Neural crest cell (in vitro differentiated cells): ENCODE measurements around the gene DACT2. TPM values are rescaled to one million over a fixed set of nuclear protein-coding genes. Genes with fewer than 3 reads are reported as not detected.
"Not testable (repeated sequence)": the region's sequence is repeated elsewhere in the genome, so short reads cannot be mapped to it uniquely, and the experiment has no call there.

ENCODE experiments used
- DNase-seq: peaks from one replicate; pipeline ENCODE4 v3.0.0; 2021; ENCODE audit warnings: low read depth, mixed read lengths, low spot score
- H3K27ac Mint-ChIP-seq: one replicate; pipeline ENCODE4 v1.8.0; 2021; ENCODE audit warnings: mild to moderate bottlenecking, mixed read lengths; ENCODE audit not compliant: unreplicated experiment
- H3K27me3 Mint-ChIP-seq: 2 replicates; pipeline ENCODE4 v1.8.0; 2021; ENCODE audit warnings: low read depth, mild to moderate bottlenecking, mixed read lengths
- H3K36me3 Mint-ChIP-seq: 2 replicates; pipeline ENCODE4 v1.8.0; 2021; ENCODE audit warnings: low read depth, mild to moderate bottlenecking, mixed read lengths
- H3K4me1 Mint-ChIP-seq: 2 replicates; pipeline ENCODE4 v1.8.0; 2021; ENCODE audit warnings: mixed read lengths
- H3K4me3 Mint-ChIP-seq: one replicate; pipeline ENCODE4 v1.8.0; 2021; ENCODE audit warnings: mild to moderate bottlenecking, mixed read lengths
- H3K9me3 Mint-ChIP-seq: 2 replicates; pipeline ENCODE4 v1.8.0; 2021; ENCODE audit warnings: mixed read lengths
- total RNA-seq: library from RNA; stranded (reverse); gene quantifications from 2 replicates; pipeline ENCODE4 v1.2.1, GENCODE V29; 2021
- TF ChIP-seq, protein P1 (sequence below): fragments of 200-600 bp; sonication (generic); conservative IDR thresholded peaks from 2 replicates; pipeline ENCODE4 v1.5.0; 2021; ENCODE audit warnings: antibody characterized with exemption, mild to moderate bottlenecking

DACT2 gene
- total RNA-seq, 1 donor from 2014 or later = 0.19 TPM

DNA sequence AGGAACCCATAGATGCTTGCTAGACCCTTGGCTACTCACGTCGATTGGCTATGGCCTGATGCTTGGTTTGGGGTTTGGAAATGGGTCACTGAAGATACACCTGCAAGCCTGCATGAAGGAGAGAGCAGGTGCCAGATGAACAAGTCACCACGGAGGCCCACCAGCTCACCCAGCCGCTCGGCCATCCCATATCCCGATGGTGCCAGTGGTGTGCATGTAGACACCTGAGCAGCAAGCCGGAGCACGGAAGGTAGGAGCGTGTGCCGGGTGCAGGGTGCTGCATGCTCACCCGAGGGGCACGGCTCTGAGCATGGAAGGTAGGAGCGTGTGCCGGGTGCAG lies 35.9 kb downstream of the DACT2 start:
- peaks cover 2% of the 10 kb centered on the region for H3K27me3 Mint-ChIP-seq
- peaks cover 3% of the 10 kb centered on the region for H3K36me3 Mint-ChIP-seq
- H3K27ac Mint-ChIP-seq = no peak overlapping the region
- TF ChIP-seq, protein P1, sequence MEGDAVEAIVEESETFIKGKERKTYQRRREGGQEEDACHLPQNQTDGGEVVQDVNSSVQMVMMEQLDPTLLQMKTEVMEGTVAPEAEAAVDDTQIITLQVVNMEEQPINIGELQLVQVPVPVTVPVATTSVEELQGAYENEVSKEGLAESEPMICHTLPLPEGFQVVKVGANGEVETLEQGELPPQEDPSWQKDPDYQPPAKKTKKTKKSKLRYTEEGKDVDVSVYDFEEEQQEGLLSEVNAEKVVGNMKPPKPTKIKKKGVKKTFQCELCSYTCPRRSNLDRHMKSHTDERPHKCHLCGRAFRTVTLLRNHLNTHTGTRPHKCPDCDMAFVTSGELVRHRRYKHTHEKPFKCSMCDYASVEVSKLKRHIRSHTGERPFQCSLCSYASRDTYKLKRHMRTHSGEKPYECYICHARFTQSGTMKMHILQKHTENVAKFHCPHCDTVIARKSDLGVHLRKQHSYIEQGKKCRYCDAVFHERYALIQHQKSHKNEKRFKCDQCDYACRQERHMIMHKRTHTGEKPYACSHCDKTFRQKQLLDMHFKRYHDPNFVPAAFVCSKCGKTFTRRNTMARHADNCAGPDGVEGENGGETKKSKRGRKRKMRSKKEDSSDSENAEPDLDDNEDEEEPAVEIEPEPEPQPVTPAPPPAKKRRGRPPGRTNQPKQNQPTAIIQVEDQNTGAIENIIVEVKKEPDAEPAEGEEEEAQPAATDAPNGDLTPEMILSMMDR = no peak
- no peak for DNase-seq
- peaks cover 45% of the 10 kb centered on the region for H3K4me1 Mint-ChIP-seq
- peaks cover 9% of the 10 kb centered on the region for H3K9me3 Mint-ChIP-seq
- no peak overlapping the region for H3K4me3 Mint-ChIP-seq

DNA sequence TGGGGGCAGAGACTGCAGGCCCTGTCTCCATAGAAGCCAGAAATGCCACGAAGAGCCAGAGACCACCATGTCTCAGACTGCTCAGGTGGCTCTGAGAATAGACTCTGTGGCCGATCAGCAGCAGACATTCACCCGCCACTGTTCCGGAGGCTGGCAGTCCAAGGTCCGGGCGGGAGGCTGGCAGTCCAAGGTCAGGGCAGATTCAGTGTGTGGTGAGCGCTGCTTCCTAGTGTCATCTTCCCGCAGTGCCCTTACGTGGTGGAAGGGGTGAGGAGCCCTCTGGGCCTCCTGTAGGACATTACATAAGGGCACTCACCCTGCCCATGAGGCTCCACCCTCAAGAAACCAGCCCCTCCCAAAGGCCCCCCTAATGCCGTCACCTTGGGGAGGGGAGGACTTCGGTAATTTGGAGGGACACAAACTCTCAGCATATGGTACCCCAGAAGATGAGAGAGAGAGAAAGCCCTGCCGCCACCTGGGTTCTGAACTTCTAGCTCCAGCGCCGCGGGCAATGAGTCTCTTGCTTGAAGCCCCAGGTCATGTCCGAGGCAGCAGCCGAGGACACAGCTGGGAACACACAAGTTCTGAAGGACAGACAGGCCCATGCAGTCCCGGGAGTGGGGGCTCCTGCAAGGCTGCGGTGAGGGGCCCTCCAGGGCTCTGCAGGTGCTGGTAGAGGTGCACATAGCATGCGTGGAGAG lies 36.4 kb downstream of the DACT2 start:
- Mint-ChIP-seq H3K4me3 (no peak overlapping the region), H3K27ac (no peak overlapping the region), H3K9me3 (peaks cover 6% of the 10 kb centered on the region), H3K4me1 (peaks cover 42% of the 10 kb centered on the region), H3K27me3 (peaks cover 2% of the 10 kb centered on the region), H3K36me3 (peaks cover 2% of the 10 kb centered on the region)
- DNase-seq = no peak
- TF ChIP-seq, protein P1 = no peak

DNA sequence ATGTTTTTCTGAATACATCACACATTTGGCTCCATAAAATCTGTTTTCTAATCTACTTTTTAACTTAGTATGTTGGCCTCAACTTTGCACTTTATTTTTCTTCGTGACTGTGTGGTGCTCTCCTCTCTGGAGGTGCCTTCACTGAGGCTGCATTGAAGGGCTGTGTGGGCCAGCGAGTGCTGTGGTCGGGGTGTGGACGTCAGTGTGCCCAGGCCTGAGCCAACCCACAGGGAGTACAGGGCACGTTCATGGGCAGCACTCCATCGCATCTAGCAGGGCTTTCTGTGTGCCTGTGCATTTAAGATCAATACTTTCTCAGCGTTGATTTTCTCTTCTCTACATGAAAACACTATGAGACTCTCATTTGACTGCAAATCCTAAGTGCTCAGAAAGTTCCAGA lies 37.8 kb downstream of the DACT2 start:
- Mint-ChIP-seq H3K36me3 (no peaks in the 10 kb centered on the region), H3K4me1 (peaks cover 45% of the 10 kb centered on the region), H3K27ac (no peak overlapping the region), H3K4me3 (no peak overlapping the region), H3K9me3 (peaks cover 4% of the 10 kb centered on the region), H3K27me3 (peaks cover 2% of the 10 kb centered on the region)
- TF ChIP-seq, protein P1 = no peak
- DNase-seq = no peak

DNA sequence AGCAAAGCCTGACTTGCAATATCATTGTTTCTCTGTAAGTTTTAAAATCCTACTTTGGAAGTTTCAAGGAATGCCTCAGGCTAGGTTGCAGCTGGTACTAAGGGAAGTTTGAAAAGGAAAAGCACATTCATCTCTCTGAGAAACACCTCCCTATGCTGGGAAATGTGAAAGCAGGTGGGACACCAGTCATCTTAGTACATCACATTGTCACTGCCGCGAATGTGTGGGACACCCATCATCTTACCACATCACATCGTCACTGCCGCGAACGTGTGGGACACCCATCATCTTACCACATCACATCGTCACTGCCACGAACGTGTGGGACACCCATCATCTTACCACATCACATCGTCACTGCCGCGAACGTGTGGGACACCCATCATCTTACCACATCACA lies 38.3 kb downstream of the DACT2 start:
- Mint-ChIP-seq H3K27ac (peak overlapping the region; percentile 92), H3K4me1 (peaks cover 45% of the 10 kb centered on the region)
- not testable (repeated sequence) for H3K27me3 Mint-ChIP-seq, H3K36me3 Mint-ChIP-seq, DNase-seq, H3K9me3 Mint-ChIP-seq, H3K4me3 Mint-ChIP-seq

DNA sequence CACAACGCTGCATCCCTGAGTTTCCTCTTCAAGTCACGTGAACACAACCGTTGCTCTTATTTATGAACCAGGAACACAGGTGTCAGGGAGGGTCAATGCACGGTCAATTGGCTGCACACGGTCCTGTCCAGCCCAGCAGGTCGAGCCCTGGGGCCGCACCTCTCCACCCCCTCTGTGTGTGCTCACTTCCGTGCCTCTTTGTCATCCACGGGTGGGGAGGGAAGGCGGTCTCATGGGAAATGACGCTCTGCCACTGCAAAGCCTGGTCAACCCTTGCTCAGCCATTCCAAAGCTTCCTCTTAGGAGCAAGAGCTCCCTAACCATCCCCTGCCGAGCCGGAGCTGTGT lies 38.7 kb downstream of the DACT2 start:
- Mint-ChIP-seq H3K4me1 (peaks cover 45% of the 10 kb centered on the region), H3K36me3 (no peaks in the 10 kb centered on the region), H3K27ac (peak overlapping the region; percentile 92), H3K9me3 (peaks cover 4% of the 10 kb centered on the region), H3K4me3 (no peak overlapping the region), H3K27me3 (peaks cover 2% of the 10 kb centered on the region)
- TF ChIP-seq, protein P1 = no peak
- no peak for DNase-seq

DNA sequence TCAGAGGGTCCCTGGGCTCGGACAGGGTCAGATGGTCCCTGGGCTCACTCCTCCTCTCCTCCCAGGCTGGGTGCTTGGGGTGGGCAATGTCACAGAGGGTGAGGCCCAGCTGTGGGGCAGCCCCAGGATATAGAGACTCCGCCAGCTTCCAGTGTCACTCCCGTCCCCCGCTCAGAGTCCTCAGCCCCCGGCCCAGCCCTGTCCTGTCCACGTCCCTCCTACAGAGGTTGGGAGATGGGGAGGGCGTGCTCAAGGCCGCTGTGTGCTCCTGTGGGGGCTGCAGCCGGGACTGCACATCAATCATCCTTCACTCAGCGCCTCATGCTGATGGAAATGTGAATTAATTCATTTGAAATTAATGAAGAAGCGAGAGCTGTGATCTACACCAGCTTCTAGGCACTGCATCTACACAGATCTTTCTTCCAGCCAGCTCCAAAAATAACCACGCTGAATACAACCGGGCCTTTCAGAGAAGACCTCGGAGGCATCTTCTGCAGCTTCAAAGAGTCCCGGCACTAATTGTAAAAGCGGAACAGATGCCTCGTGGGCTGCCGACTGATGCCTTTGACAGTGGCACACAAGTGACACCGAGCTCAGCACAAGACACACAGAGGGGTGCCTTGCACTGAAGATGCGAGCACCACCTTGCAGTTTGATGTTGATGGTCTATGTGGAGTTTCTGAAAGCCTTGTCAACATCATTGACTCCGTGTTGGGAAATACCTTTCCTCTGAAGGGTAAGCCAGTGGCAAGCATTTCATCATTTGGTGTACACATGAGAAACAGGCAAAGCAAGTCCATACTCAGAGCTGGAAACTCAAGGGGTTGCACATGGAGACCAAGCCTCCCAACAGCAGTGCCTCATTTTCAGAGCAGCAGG lies 39.3 kb downstream of the DACT2 start:
- H3K27me3 Mint-ChIP-seq = peaks cover under 1% of the 10 kb centered on the region
- peaks cover 45% of the 10 kb centered on the region for H3K4me1 Mint-ChIP-seq
- H3K9me3 Mint-ChIP-seq = peaks cover 4% of the 10 kb centered on the region
- TF ChIP-seq, protein P1 = no peak
- H3K36me3 Mint-ChIP-seq = no peaks in the 10 kb centered on the region
- peak; percentile 29 for DNase-seq
- peak overlapping the region; percentile 83 for H3K4me3 Mint-ChIP-seq
- H3K27ac Mint-ChIP-seq = peak overlapping the region; percentile 92
